HEK293 (cell line): ENCODE data around the gene YWHAG.

Source experiments
- GLIS2 ChIP-seq: fragments of 450-650 bp; formaldehyde crosslinking; IDR thresholded peaks from 2 replicates; pipeline ENCODE4 v1.5.1; 2016; ENCODE audit warnings: missing biosample characterization, missing genetic modification characterization
- HOXC10 ChIP-seq: sonication (generic); formaldehyde crosslinking; IDR thresholded peaks from 2 replicates; pipeline ENCODE4 v1.8.1; 2023; ENCODE audit warnings: mild to moderate bottlenecking, missing genetic modification reagents
- KLF17 ChIP-seq: fragments of 450-650 bp; formaldehyde crosslinking; IDR thresholded peaks from 2 replicates; pipeline ENCODE4 v1.5.1; 2016; ENCODE audit warnings: missing biosample characterization, missing genetic modification characterization
- MYNN ChIP-seq: fragments of 450-650 bp; formaldehyde crosslinking; IDR thresholded peaks from 2 replicates; pipeline ENCODE4 v1.5.1; 2016; ENCODE audit warnings: missing biosample characterization, missing genetic modification characterization, borderline replicate concordance
- MZF1 ChIP-seq: fragments of 450-650 bp; formaldehyde crosslinking; IDR thresholded peaks from 2 replicates; pipeline ENCODE4 v1.5.1; 2017; ENCODE audit warnings: missing biosample characterization, missing genetic modification characterization, borderline replicate concordance
- PATZ1 ChIP-seq: fragments of 450-650 bp; formaldehyde crosslinking; IDR thresholded peaks from 2 replicates; pipeline ENCODE4 v1.5.1; 2016; ENCODE audit warnings: missing biosample characterization, missing genetic modification characterization
- SP3 ChIP-seq: fragments of 450-650 bp; formaldehyde crosslinking; IDR thresholded peaks from 2 replicates; pipeline ENCODE4 v1.5.1; 2016; ENCODE audit warnings: missing biosample characterization, missing genetic modification characterization
- ZBTB10 ChIP-seq: fragments of 450-650 bp; formaldehyde crosslinking; IDR thresholded peaks from 2 replicates; pipeline ENCODE4 v1.5.1; 2016; ENCODE audit warnings: missing biosample characterization, missing genetic modification characterization
- ZBTB17 ChIP-seq: fragments of 450-650 bp; formaldehyde crosslinking; IDR thresholded peaks from 2 replicates; pipeline ENCODE4 v1.5.1; 2016; ENCODE audit warnings: missing biosample characterization, missing genetic modification characterization
- ZBTB21 ChIP-seq: fragments of 450-650 bp; formaldehyde crosslinking; IDR thresholded peaks from 2 replicates; pipeline ENCODE4 v1.5.1; 2017; ENCODE audit warnings: missing biosample characterization, missing genetic modification characterization
- ZBTB26 ChIP-seq: fragments of 450-650 bp; formaldehyde crosslinking; optimal IDR thresholded peaks from 2 replicates; pipeline ENCODE3; 2016; ENCODE audit warnings: missing biosample characterization, mild to moderate bottlenecking, missing genetic modification characterization
- ZBTB8A ChIP-seq: fragments of 450-650 bp; formaldehyde crosslinking; IDR thresholded peaks from 2 replicates; pipeline ENCODE4 v1.5.1; 2016; ENCODE audit warnings: missing biosample characterization, missing genetic modification characterization
- ZFHX2 ChIP-seq: fragments of 450-650 bp; formaldehyde crosslinking; conservative IDR thresholded peaks from 2 replicates; pipeline ENCODE4 v1.5.1; 2016; ENCODE audit warnings: missing biosample characterization, missing genetic modification characterization
- ZFP41 ChIP-seq: fragments of 450-650 bp; formaldehyde crosslinking; IDR thresholded peaks from 2 replicates; pipeline ENCODE4 v1.5.1; 2016; ENCODE audit warnings: missing biosample characterization, missing genetic modification characterization, borderline replicate concordance
- ZFP69B ChIP-seq: fragments of 450-650 bp; formaldehyde crosslinking; IDR thresholded peaks from 2 replicates; pipeline ENCODE4 v1.5.1; 2016; ENCODE audit warnings: missing biosample characterization, missing genetic modification characterization
- ZNF132 ChIP-seq: fragments of 450-650 bp; formaldehyde crosslinking; IDR thresholded peaks from 2 replicates; pipeline ENCODE4 v1.5.1; 2017; ENCODE audit warnings: missing biosample characterization, missing genetic modification characterization, borderline replicate concordance
- ZNF16 ChIP-seq: fragments of 450-650 bp; formaldehyde crosslinking; IDR thresholded peaks from 2 replicates; pipeline ENCODE4 v1.5.1; 2016; ENCODE audit warnings: low read depth, missing biosample characterization, missing genetic modification characterization
- ZNF221 ChIP-seq: fragments of 450-650 bp; formaldehyde crosslinking; IDR thresholded peaks from 2 replicates; pipeline ENCODE4 v1.5.1; 2017; ENCODE audit warnings: missing biosample characterization, missing genetic modification characterization, borderline replicate concordance
- ZNF223 ChIP-seq: fragments of 450-650 bp; formaldehyde crosslinking; IDR thresholded peaks from 2 replicates; pipeline ENCODE4 v1.5.1; 2016; ENCODE audit warnings: missing biosample characterization, missing genetic modification characterization
- ZNF335 ChIP-seq: fragments of 450-650 bp; formaldehyde crosslinking; conservative IDR thresholded peaks from 2 replicates; pipeline ENCODE4 v1.5.1; 2016; ENCODE audit warnings: missing biosample characterization, missing genetic modification characterization
- ZNF354C ChIP-seq: fragments of 450-650 bp; formaldehyde crosslinking; IDR thresholded peaks from 2 replicates; pipeline ENCODE4 v1.5.1; 2016; ENCODE audit warnings: missing biosample characterization, missing genetic modification characterization, low read depth, borderline replicate concordance
- ZNF391 ChIP-seq: fragments of 450-650 bp; formaldehyde crosslinking; IDR thresholded peaks from 2 replicates; pipeline ENCODE4 v1.5.1; 2016; ENCODE audit warnings: low read depth, missing biosample characterization, missing genetic modification characterization, borderline replicate concordance
- ZNF398 ChIP-seq: fragments of 450-650 bp; formaldehyde crosslinking; IDR thresholded peaks from 2 replicates; pipeline ENCODE4 v1.5.1; 2017; ENCODE audit warnings: missing biosample characterization, missing genetic modification characterization
- ZNF404 ChIP-seq: fragments of 450-650 bp; formaldehyde crosslinking; IDR thresholded peaks from 2 replicates; pipeline ENCODE4 v1.5.1; 2017; ENCODE audit warnings: missing biosample characterization, missing genetic modification characterization
- ZNF530 ChIP-seq: fragments of 450-650 bp; formaldehyde crosslinking; IDR thresholded peaks from 2 replicates; pipeline ENCODE4 v1.5.1; 2016; ENCODE audit warnings: low read depth, missing biosample characterization, missing genetic modification characterization
- ZNF561 ChIP-seq: fragments of 450-650 bp; IDR thresholded peaks from 2 replicates; pipeline ENCODE4 v1.5.1; 2018; ENCODE audit warnings: missing biosample characterization, missing genetic modification characterization, borderline replicate concordance
- ZNF692 ChIP-seq: fragments of 450-650 bp; formaldehyde crosslinking; IDR thresholded peaks from 2 replicates; pipeline ENCODE4 v1.5.1; 2016; ENCODE audit warnings: missing biosample characterization, missing genetic modification characterization
- ZNF777 ChIP-seq: fragments of 450-650 bp; formaldehyde crosslinking; IDR thresholded peaks from 2 replicates; pipeline ENCODE4 v1.5.1; 2017; ENCODE audit warnings: missing biosample characterization, missing genetic modification characterization, borderline replicate concordance
- ZNF785 ChIP-seq: fragments of 450-650 bp; formaldehyde crosslinking; IDR thresholded peaks from 2 replicates; pipeline ENCODE4 v1.5.1; 2016; ENCODE audit warnings: missing biosample characterization, missing genetic modification characterization

YWHAG gene

GRCh38 chr7:76317782-76318487 is 40.9 kb downstream of the YWHAG start (continued):
- TF ChIP-seq ZNF223 (no peak), ZNF692 (peak; percentile 74), ZBTB17 (tag by site-specific recombination) (peak; percentile 44; the same call in 1 of the 2 replicates), ZNF391 (0 out of 2 replicates have a peak, but pooled peaks have one; percentile 40), ZBTB26 (tag by site-specific recombination) (peak; percentile 60), PATZ1 (tag by site-specific recombination) (peak; percentile 71), MYNN (tag by site-specific recombination) (0 out of 2 replicates have a peak, but pooled peaks have one; percentile 68), ZNF785 (tag by site-specific recombination) (no peak), ZFP69B (tag by site-specific recombination) (peak; percentile 71; the same call in 1 of the 2 replicates), ZNF530 (tag by site-specific recombination) (no peak), SP3 (tag by site-specific recombination) (peak; percentile 77), ZNF16 (tag by site-specific recombination) (no peak), ZFP41 (no peak), ZNF404 (tag by site-specific recombination) (no peak), ZNF561 (tag by site-specific recombination) (peak; percentile 40; the same call in 1 of the 2 replicates), HOXC10 (CRISPR knock-in tag) (no peak), ZNF354C (tag by site-specific recombination) (no peak), KLF17 (0 out of 2 replicates have a peak, but pooled peaks have one; percentile 29), ZBTB21 (tag by site-specific recombination) (peak; percentile 40; the same call in 1 of the 2 replicates), ZNF132 (tag by site-specific recombination) (no peak), ZFHX2 (peak; percentile 53), ZNF398 (tag by site-specific recombination) (peak; percentile 74), ZNF335 (tag by site-specific recombination) (peak; percentile 76), ZBTB8A (tag by site-specific recombination) (peak; percentile 90), GLIS2 (tag by site-specific recombination) (peak; percentile 79), ZNF221 (tag by site-specific recombination) (no peak), MZF1 (peak; percentile 90; the same call in 1 of the 2 replicates), ZNF777 (tag by site-specific recombination) (peak; percentile 98), ZBTB10 (tag by site-specific recombination) (no peak)
